ENCODE results near the gene SNX1. TPM values are rescaled to one million over a fixed set of nuclear protein-coding genes. Genes with fewer than 3 reads are reported as not detected.

Gene SNX1
- total and polyA plus RNA-seq, 2 donors (not counting 1 experiment from before 2014, with no cell fraction given): 87.9 to 152 TPM

DNA sequence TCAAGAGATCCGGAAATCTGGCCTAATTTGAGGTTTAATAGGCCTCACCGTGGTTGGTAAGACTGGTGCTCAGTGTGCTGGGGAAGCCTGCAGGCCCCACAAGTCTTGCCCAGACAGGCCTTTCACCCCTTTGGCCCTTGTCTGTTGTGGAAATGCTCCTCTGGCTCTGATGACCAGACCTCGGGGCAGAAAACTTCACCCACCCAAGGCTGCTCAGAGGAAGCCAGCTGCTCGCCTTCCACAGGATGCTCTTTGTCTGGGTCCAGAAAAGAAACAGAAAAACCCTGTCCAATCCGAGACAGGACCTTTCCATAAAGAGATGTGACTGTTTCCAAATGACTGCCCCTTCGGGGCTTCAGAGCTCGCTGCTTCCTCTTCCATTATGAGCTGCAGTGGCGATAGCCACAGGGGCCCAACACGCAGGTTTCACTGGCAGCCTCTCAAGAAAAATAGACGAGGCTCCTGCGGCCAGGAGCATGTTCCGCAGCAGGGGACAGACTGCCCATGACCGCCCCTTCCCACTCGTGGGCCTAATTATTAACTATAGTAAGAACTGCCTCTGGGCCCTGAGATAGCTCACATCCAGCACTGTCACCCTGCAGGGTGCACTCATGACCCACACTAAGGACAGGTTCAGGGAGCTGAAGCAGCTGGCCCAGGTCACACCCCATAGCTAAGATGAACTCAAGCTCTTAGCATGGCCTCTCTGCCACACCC lies 48.9 kb downstream of the SNX1 start:
- DNase-seq (peak; percentile 48), ATAC-seq (ENCODE audit: low read depth) (peak; percentile 78)
- H2AFZ ChIP-seq (ENCODE audit: insufficient read depth, low read depth, low read length, poor library complexity, severe bottlenecking): no peak overlapping the region
- Mint-ChIP-seq H3K27ac (peak overlapping the region; percentile 91), H3K27me3 (no peaks in the 10 kb centered on the region), H3K4me1 (peaks cover 27% of the 10 kb centered on the region), H3K9me3 (ENCODE audit: insufficient read depth) (no peaks in the 10 kb centered on the region), H3K4me3 (peak overlapping the region; percentile 34)
- intact Hi-C loops (cut with micrococcal nuclease): loop anchor here (1.0 kb wide), 1 partner anchor 9 kb away; no protein-coding TSS in a partner anchor
- peaks cover 7% of the 10 kb centered on the region for H3K79me2 ChIP-seq (ENCODE audit: control insufficient read depth, insufficient read depth, low read length)
- no peak overlapping the region for H3K4me3 ChIP-seq (ENCODE audit: control extremely low read depth in 1 of 5, extremely low read depth in 1 of 5, insufficient read depth in 1 of 5, low read depth in 2 of 5, low read length in 4 of 5)
- peaks cover 1 to 37% of the 10 kb centered on the region in 2 experiments for H3K36me3 ChIP-seq (replicated peaks in 1 of 2; ENCODE audit: control extremely low read depth in 1 of 2, control insufficient read depth in 1 of 2, extremely low read depth in 1 of 2, insufficient read depth in 2 of 2, low read length in 1 of 2)
- WGBS (ENCODE audit: insufficient coverage): 68% methylated on average over 14 of the region's 14 CpGs
- no peak overlapping the region for H3K9ac ChIP-seq (ENCODE audit: low read length)
- CTCF ChIA-PET: interaction anchor here (3.0 kb wide), 1 partner anchor 9 kb away, joined by 28 read pairs; no protein-coding TSS in a partner anchor
- H3K4me2 ChIP-seq (replicated peaks; ENCODE audit: low read depth, low read length, poor library complexity, severe bottlenecking): peak overlapping the region; percentile 17
- H3K4me1 ChIP-seq (ENCODE audit: control insufficient read depth in 2 of 2, insufficient read depth in 2 of 2, low read length in 2 of 2): peaks cover 11 to 26% of the 10 kb centered on the region in 2 donors
- H4K20me1 ChIP-seq (ENCODE audit: control insufficient read depth, insufficient read depth, low read length, poor library complexity, severe bottlenecking): no peaks in the 10 kb centered on the region
- no peaks in the 10 kb centered on the region for H3K27me3 ChIP-seq (replicated peaks in 1 of 4; ENCODE audit: control extremely low read depth in 1 of 4, control insufficient read depth in 3 of 4, insufficient read depth in 4 of 4, low read length in 3 of 4)
- peak overlapping the region; percentile 61 to 71 for H3K27ac ChIP-seq (ENCODE audit: low read length in 2 of 2)
- no peaks in the 10 kb centered on the region for H3K9me3 ChIP-seq (ENCODE audit: control extremely low read depth in 1 of 3, control insufficient read depth in 2 of 3, insufficient read depth in 1 of 3, low read length in 2 of 3)
- TF ChIP-seq, protein P1, sequence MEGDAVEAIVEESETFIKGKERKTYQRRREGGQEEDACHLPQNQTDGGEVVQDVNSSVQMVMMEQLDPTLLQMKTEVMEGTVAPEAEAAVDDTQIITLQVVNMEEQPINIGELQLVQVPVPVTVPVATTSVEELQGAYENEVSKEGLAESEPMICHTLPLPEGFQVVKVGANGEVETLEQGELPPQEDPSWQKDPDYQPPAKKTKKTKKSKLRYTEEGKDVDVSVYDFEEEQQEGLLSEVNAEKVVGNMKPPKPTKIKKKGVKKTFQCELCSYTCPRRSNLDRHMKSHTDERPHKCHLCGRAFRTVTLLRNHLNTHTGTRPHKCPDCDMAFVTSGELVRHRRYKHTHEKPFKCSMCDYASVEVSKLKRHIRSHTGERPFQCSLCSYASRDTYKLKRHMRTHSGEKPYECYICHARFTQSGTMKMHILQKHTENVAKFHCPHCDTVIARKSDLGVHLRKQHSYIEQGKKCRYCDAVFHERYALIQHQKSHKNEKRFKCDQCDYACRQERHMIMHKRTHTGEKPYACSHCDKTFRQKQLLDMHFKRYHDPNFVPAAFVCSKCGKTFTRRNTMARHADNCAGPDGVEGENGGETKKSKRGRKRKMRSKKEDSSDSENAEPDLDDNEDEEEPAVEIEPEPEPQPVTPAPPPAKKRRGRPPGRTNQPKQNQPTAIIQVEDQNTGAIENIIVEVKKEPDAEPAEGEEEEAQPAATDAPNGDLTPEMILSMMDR (IDR thresholded peaks at IDR 0.05): no peak
- no peak for TF ChIP-seq EZH2 (IDR thresholded peaks at IDR 0.05; ENCODE audit: borderline replicate concordance, insufficient read depth, low read depth, low read length, poor library complexity, severe bottlenecking)
- POLR2A ChIA-PET: interaction anchor here (0.9 to 1.7 kb wide), 3 partner anchors 8 to 20 kb away, joined by 3 to 11 read pairs (median 3); partner anchors contain the start of gene PPIB

DNA sequence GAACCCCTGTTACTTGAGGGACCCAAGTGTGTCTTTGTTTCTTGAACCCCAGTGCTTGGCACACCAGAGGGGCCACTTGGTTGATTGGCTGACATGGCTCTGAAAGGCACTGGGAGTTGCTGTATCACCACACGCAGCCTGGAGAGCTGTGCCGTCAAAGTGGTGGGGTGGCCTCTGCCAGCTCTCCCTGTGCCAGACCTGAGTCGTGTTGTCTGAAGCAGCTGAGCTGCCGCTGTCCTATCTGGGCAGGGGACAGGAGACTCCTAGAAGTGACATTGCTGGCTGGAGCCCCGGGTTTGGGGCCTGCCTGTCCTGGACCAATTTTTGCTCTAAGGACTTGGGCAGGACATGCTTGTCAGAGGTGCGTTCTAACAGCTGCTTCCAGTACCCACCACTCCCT lies 50.3 kb downstream of the SNX1 start:
- Histone ChIP-seq H3K27ac (ENCODE audit: low read length in 2 of 2) (peak overlapping the region in 1 of 2 donors; percentile 46), H3K9ac (ENCODE audit: low read length) (no peak overlapping the region), H3K4me3 (ENCODE audit: control extremely low read depth in 1 of 5, extremely low read depth in 1 of 5, insufficient read depth in 1 of 5, low read depth in 2 of 5, low read length in 4 of 5) (no peak overlapping the region), H3K4me2 (replicated peaks; ENCODE audit: low read depth, low read length, poor library complexity, severe bottlenecking) (no peak overlapping the region), H4K20me1 (ENCODE audit: control insufficient read depth, insufficient read depth, low read length, poor library complexity, severe bottlenecking) (peaks cover 12% of the 10 kb centered on the region), H3K9me3 (ENCODE audit: control extremely low read depth in 1 of 3, control insufficient read depth in 2 of 3, insufficient read depth in 1 of 3, low read length in 2 of 3) (no peaks in the 10 kb centered on the region), H3K36me3 (replicated peaks in 1 of 2; ENCODE audit: control extremely low read depth in 1 of 2, control insufficient read depth in 1 of 2, extremely low read depth in 1 of 2, insufficient read depth in 2 of 2, low read length in 1 of 2) (peaks cover 1 to 35% of the 10 kb centered on the region in 2 experiments), H3K27me3 (replicated peaks in 1 of 4; ENCODE audit: control extremely low read depth in 1 of 4, control insufficient read depth in 3 of 4, insufficient read depth in 4 of 4, low read length in 3 of 4) (no peaks in the 10 kb centered on the region), H3K4me1 (ENCODE audit: control insufficient read depth in 2 of 2, insufficient read depth in 2 of 2, low read length in 2 of 2) (peaks cover 24 to 39% of the 10 kb centered on the region in 2 donors), H2AFZ (ENCODE audit: insufficient read depth, low read depth, low read length, poor library complexity, severe bottlenecking) (no peak overlapping the region), H3K79me2 (ENCODE audit: control insufficient read depth, insufficient read depth, low read length) (peaks cover 9% of the 10 kb centered on the region)
- ChIA-PET CTCF (interaction anchor here (1.9 to 3.0 kb wide), 3 partner anchors 8 to 11 kb away, joined by 6 to 28 read pairs (median 7); no protein-coding TSS in a partner anchor), POLR2A (interaction anchor here (1.7 kb wide), 1 partner anchor 17 kb away, joined by 11 read pairs; the partner anchor contains the start of gene PPIB)
- Mint-ChIP-seq H3K27ac (no peak overlapping the region), H3K4me3 (no peak overlapping the region), H3K4me1 (peaks cover 40% of the 10 kb centered on the region), H3K27me3 (no peaks in the 10 kb centered on the region), H3K9me3 (ENCODE audit: insufficient read depth) (no peaks in the 10 kb centered on the region)
- WGBS (ENCODE audit: insufficient coverage): 99% methylated on average over 6 of the region's 6 CpGs
- DNase-seq: no peak
- ATAC-seq (ENCODE audit: low read depth): no peak
- TF ChIP-seq EZH2 (IDR thresholded peaks at IDR 0.05; ENCODE audit: borderline replicate concordance, insufficient read depth, low read depth, low read length, poor library complexity, severe bottlenecking): no peak
- TF ChIP-seq, protein P1 (IDR thresholded peaks at IDR 0.05): no peak
- intact Hi-C loops (cut with micrococcal nuclease): no loop called here
